Esophagus muscularis mucosa (tissue), 4 donors: Measurements from ENCODE around the gene ZNF467. TPM values are rescaled to one million over a fixed set of nuclear protein-coding genes. Genes with fewer than 3 reads are reported as not detected.

Experiments used
- DNase-seq: peaks from one replicate; pipeline ENCODE4 v3.0.0-alpha.2; 2017; ENCODE audit errors: extremely low spot score
- H3K27ac ChIP-seq, 4 donors: fragments of 200-600 bp; sonication (generic); replicated peaks in 1 of 4; 1 replicate in 3 of 4; 2 replicates in 1 of 4; pipeline ENCODE4 v1.5.1; 2016 to 2019; ENCODE audit warnings: mild to moderate bottlenecking in 1 of 4
- H3K27me3 ChIP-seq, 4 donors: fragments of 200-600 bp; sonication (generic); one replicate each; pipeline versions ENCODE4 v1.5.1 to v1.6.0; 2016 to 2019
- H3K36me3 ChIP-seq, 4 donors: fragments of 200-600 bp; sonication (generic); one replicate each; pipeline ENCODE4 v1.5.1; 2016 to 2019
- H3K4me1 ChIP-seq, 4 donors: fragments of 200-600 bp; sonication (generic); one replicate each; pipeline ENCODE4 v1.5.1; 2016 to 2019
- H3K4me3 ChIP-seq, 4 donors: fragments of 200-600 bp; sonication (generic); 1 replicate in 2 of 4; 2 replicates in 2 of 4; pipeline ENCODE4 v1.5.1; 2016 to 2019; ENCODE audit warnings: mild to moderate bottlenecking in 4 of 4, moderate library complexity in 1 of 4
- H3K9me3 ChIP-seq, 4 donors: fragments of 200-600 bp; sonication (generic); 1 replicate in 3 of 4; 2 replicates in 1 of 4; pipeline ENCODE4 v1.5.1; 2016 to 2019
- CTCF ChIP-seq, 3 experiments: fragments of 200-600 bp in 2 of 3; fragments of 450-650 bp in 1 of 3; sonication (generic) in 2 of 3; IDR thresholded peaks; one replicate each; pipeline ENCODE4 v1.5.1; 2017 to 2019; ENCODE audit warnings: antibody characterized with exemption in 3 of 3, mild to moderate bottlenecking in 2 of 3, moderate library complexity in 1 of 3
- EP300 ChIP-seq: sonication (generic); formaldehyde crosslinking; IDR thresholded peaks from one replicate; pipeline ENCODE4 v1.6.1; 2017; ENCODE audit warnings: antibody characterized with exemption
- POLR2A ChIP-seq: fragments of 450-650 bp; IDR thresholded peaks from one replicate; pipeline ENCODE4 v1.6.1; 2017; ENCODE audit warnings: antibody characterized with exemption, moderate library complexity, mild to moderate bottlenecking, low read depth
- POLR2AphosphoS5 ChIP-seq, 2 donors: sonication (generic); formaldehyde crosslinking; IDR thresholded peaks; one replicate each; pipeline ENCODE4 v1.6.1; 2017; ENCODE audit warnings: antibody characterized with exemption in 2 of 2
- WGBS: methylation state at CpG from one replicate; pipeline ENCODE4 v1.1.5; 2018; 5-methylcytosine and 5-hydroxymethylcytosine counted together
- intact Hi-C: fragments of 100-400 bp; cut with DNase I; formaldehyde crosslinking; loops from one replicate; pipeline ENCODE4 v1.15.1; 2023
- total RNA-seq, 4 donors: library from RNA; depleted of rRNA; stranded (reverse); fragments of >200 nt; gene quantifications; one replicate each; pipeline versions ENCODE4 v1.1.0 to v1.2.1, GENCODE V29; 2016

Gene ZNF467
- total RNA-seq, 4 donors from 2014 or later = 10.3 to 12.4 (median 11.0) TPM

GRCh38 chr7:149729983-149730801 is 43.2 kb downstream of the ZNF467 start:
- no peak overlapping the region for H3K4me3 ChIP-seq
- WGBS = 80% methylated on average over 18 of the region's 28 CpGs
- H3K4me1 ChIP-seq = peaks cover 0 to 17% (median 7%) of the 10 kb centered on the region in 4 donors
- no peaks in the 10 kb centered on the region for H3K9me3 ChIP-seq
- H3K27me3 ChIP-seq = no peaks in the 10 kb centered on the region
- DNase-seq = no peak
- peaks cover 49 to 95% (median 90%) of the 10 kb centered on the region in 4 donors for H3K36me3 ChIP-seq
- no peak overlapping the region for H3K27ac ChIP-seq
- intact Hi-C loops = no loop called here
- TF ChIP-seq CTCF (IDR thresholded peaks at IDR 0.05) (no peak), POLR2AphosphoS5 (IDR thresholded peaks at IDR 0.05) (no peak), POLR2A (no peak), EP300 (no peak)

- Histone ChIP-seq H3K27ac (no peak overlapping the region), H3K27me3 (no peaks in the 10 kb centered on the region), H3K4me3 (no peak overlapping the region), H3K4me1 (peaks cover 0 to 17% (median 7%) of the 10 kb centered on the region in 4 donors), H3K9me3 (no peaks in the 10 kb centered on the region), H3K36me3 (peaks cover 55 to 100% (median 96%) of the 10 kb centered on the region in 4 donors)
- intact Hi-C loops = no loop called here
- TF ChIP-seq EP300 (no peak), POLR2A (no peak), POLR2AphosphoS5 (IDR thresholded peaks at IDR 0.05) (no peak), CTCF (IDR thresholded peaks at IDR 0.05) (no peak)
- WGBS = 77% methylated on average over 2 of the region's 5 CpGs
- no peak for DNase-seq
Observed at GRCh38 chr7:149729586-149729982, 43.8 kb downstream of the ZNF467 start.

GRCh38 chr7:149728491-149729375 is 44.7 kb downstream of the ZNF467 start:
- no peaks in the 10 kb centered on the region for H3K9me3 ChIP-seq
- intact Hi-C loops = no loop called here
- peaks cover 63 to 100% (median 99%) of the 10 kb centered on the region in 4 donors for H3K36me3 ChIP-seq
- peaks cover 0 to 12% (median 7%) of the 10 kb centered on the region in 4 donors for H3K4me1 ChIP-seq
- WGBS = 95% methylated on average over 9 of the region's 21 CpGs
- no peak for TF ChIP-seq EP300
- TF ChIP-seq CTCF (IDR thresholded peaks at IDR 0.05) = no peak
- no peak for TF ChIP-seq POLR2A
- TF ChIP-seq POLR2AphosphoS5 (IDR thresholded peaks at IDR 0.05) = no peak
- no peak for DNase-seq
- H3K27ac ChIP-seq = no peak overlapping the region
- no peak overlapping the region for H3K4me3 ChIP-seq
- H3K27me3 ChIP-seq = no peaks in the 10 kb centered on the region

- no peak for TF ChIP-seq POLR2A
- intact Hi-C loops = no loop called here
- peaks cover 64 to 100% (median 99%) of the 10 kb centered on the region in 4 donors for H3K36me3 ChIP-seq
Observed at GRCh38 chr7:149727899-149728476, 45.4 kb downstream of the ZNF467 start.

More at GRCh38 chr7:149727899-149728476, 45.4 kb downstream of the ZNF467 start:
- no peak for DNase-seq
- Histone ChIP-seq H3K9me3 (no peaks in the 10 kb centered on the region), H3K4me3 (no peak overlapping the region), H3K4me1 (peaks cover 0 to 12% (median 7%) of the 10 kb centered on the region in 4 donors), H3K27me3 (no peaks in the 10 kb centered on the region), H3K27ac (no peak overlapping the region)
- WGBS = 67% methylated on average over 3 of the region's 12 CpGs
